Activated CD4-positive, alpha-beta T cell treated with anti-CD3 and anti-CD28 coated beads for 36 hours (primary cell): ENCODE measurements around the gene SV2A. TPM values are rescaled to one million over a fixed set of nuclear protein-coding genes. Genes with fewer than 3 reads are reported as not detected.
"Not testable (repeated sequence)": the region's sequence is repeated elsewhere in the genome, so short reads cannot be mapped to it uniquely, and the experiment has no call there.

ENCODE experiments used
- ATAC-seq: fragments of 200-7000 bp; cut with Tn5 transposase; one replicate; pipeline ENCODE4 v1.10.0; 2021; ENCODE audit warnings: mild to moderate bottlenecking, moderate library complexity
- CTCF ChIA-PET: fragments of 350-600 bp; sonication (Branson Sonifier 250); formaldehyde crosslinking; loops from one replicate; lab custom pipeline; 2021; ENCODE audit warnings: antibody characterized with exemption; lab: Charles Lee
- POLR2A ChIA-PET: fragments of 350-600 bp; sonication (Branson Sonifier 250); formaldehyde crosslinking; loops from one replicate; lab custom pipeline; 2021; ENCODE audit warnings: antibody characterized with exemption, inconsistent platforms; lab: Charles Lee
- DNase-seq: peaks from one replicate; pipeline ENCODE4 v3.0.0-alpha.2; 2020
- H3K27ac Mint-ChIP-seq: one replicate; pipeline ENCODE4 v1.8.0; 2021; ENCODE audit warnings: mixed read lengths
- H3K27me3 Mint-ChIP-seq: one replicate; pipeline ENCODE4 v1.8.0; 2021; ENCODE audit warnings: mixed read lengths
- H3K36me3 Mint-ChIP-seq: one replicate; pipeline ENCODE4 v1.8.0; 2021; ENCODE audit warnings: low read depth, mixed read lengths
- H3K4me1 Mint-ChIP-seq: one replicate; pipeline ENCODE4 v1.8.0; 2021; ENCODE audit warnings: mixed read lengths
- H3K4me3 Mint-ChIP-seq: one replicate; pipeline ENCODE4 v1.8.0; 2021; ENCODE audit warnings: mild to moderate bottlenecking, moderate library complexity, mixed read lengths
- H3K9me3 Mint-ChIP-seq: one replicate; pipeline ENCODE4 v1.8.0; 2021; ENCODE audit warnings: low read depth, mixed read lengths
- intact Hi-C, 2 experiments: fragments of 100-400 bp; cut with DNase I in 1 of 2; cut with micrococcal nuclease in 1 of 2; formaldehyde crosslinking; loops; one replicate each; pipeline versions ENCODE4 v1.14.2 to v1.15.1; 2022 to 2024; cut with DNase I, micrococcal nuclease
- total RNA-seq, 2 experiments: library from RNA; stranded (reverse); gene quantifications; one replicate each; pipeline ENCODE4 v1.2.3, GENCODE V29; 2021

Gene SV2A
- total RNA-seq, 2 experiments from 2014 or later: 7.8 to 8.5 TPM

- Mint-ChIP-seq H3K36me3 (peaks cover 19% of the 10 kb centered on the region), H3K4me3 (no peak overlapping the region), H3K9me3 (no peaks in the 10 kb centered on the region), H3K4me1 (peaks cover 26% of the 10 kb centered on the region), H3K27me3 (no peaks in the 10 kb centered on the region), H3K27ac (no peak overlapping the region)
- DNase-seq (no peak), ATAC-seq (no peak)
- intact Hi-C loops: no loop called here
- ChIA-PET POLR2A (no interaction called here), CTCF (interaction anchor here (0.6 to 1.6 kb wide), 2 partner anchors 20 to 52 kb away, joined by 4 to 5 read pairs; no protein-coding TSS in a partner anchor)
These were observed 24.6 kb upstream of the SV2A start for GRCh38 chr1:149942207-149942606.

DNA sequence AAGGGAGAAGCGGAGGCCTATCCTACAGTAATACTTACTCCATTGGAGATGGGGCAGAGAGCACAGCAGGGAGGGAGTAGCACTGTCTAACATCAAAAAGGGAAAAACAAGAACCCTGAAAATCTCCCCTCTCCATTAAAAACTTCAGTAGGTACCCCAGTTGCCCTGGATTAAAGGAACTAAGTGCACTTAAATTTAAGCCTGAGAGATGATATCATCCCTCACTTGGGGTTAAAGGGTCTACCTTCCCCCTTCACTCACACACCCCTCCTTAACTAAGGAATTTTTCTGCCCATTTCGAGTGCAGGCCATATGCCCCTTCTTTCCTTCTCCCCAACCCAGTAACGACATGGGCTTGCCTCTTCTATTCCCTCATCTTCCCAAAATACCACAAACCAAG is 22.8 kb upstream of the SV2A start:
- no peaks in the 10 kb centered on the region for H3K9me3 Mint-ChIP-seq
- ATAC-seq (no peak), DNase-seq (no peak)
- ChIA-PET CTCF (interaction anchor here (0.9 kb wide), 2 partner anchors 20 to 107 kb away, joined by 3 read pairs; no protein-coding TSS in a partner anchor), POLR2A (no interaction called here)
- H3K4me3 Mint-ChIP-seq: no peak overlapping the region
- peaks cover 33% of the 10 kb centered on the region for H3K4me1 Mint-ChIP-seq
- no peaks in the 10 kb centered on the region for H3K27me3 Mint-ChIP-seq
- no peak overlapping the region for H3K27ac Mint-ChIP-seq
- intact Hi-C loops: no loop called here
- H3K36me3 Mint-ChIP-seq: peaks cover 14% of the 10 kb centered on the region

- intact Hi-C loops: loop anchor here in 1 of 2 experiments (1.0 kb wide), 1 partner anchor 11 kb away; the partner anchor contains the start of gene SF3B4
- POLR2A ChIA-PET: interaction anchor here (0.7 to 1.7 kb wide), 2 partner anchors 11 to 215 kb away, joined by 3 to 8 read pairs; no protein-coding TSS in a partner anchor
These were observed 21.0 kb upstream of the SV2A start for GRCh38 chr1:149938668-149939003.

DNA sequence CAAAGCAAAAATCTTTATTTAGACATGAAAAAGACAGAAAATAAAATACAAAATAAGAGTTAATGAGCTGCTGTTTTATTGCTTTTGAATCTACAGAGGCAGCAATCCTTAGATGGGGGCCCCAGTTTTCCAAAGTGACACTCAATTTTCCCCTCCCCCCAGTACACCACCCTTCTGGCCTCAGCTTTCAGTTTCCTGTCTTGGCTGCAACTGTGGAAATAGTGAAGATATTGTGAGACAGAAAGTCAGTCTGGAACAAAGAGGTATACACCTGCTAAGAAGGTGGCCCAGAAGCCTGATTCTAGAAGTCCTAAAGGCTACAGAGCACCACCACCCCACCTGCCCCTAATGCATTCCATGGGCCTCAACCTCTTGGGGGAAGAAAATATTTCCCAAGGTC is 20.1 kb upstream of the SV2A start:
- H3K27ac Mint-ChIP-seq: peak overlapping the region; percentile 51
- H3K27me3 Mint-ChIP-seq: no peaks in the 10 kb centered on the region
- H3K36me3 Mint-ChIP-seq: no peaks in the 10 kb centered on the region
- intact Hi-C loops: loop anchor here in 1 of 2 experiments (1.0 kb wide), 1 partner anchor 9 kb away; no protein-coding TSS in a partner anchor
- H3K9me3 Mint-ChIP-seq: no peaks in the 10 kb centered on the region
- DNase-seq: peak; percentile 49
- ATAC-seq: peak; percentile 52
- ChIA-PET POLR2A (interaction anchor here (1.7 kb wide), 1 partner anchor 10 kb away, joined by 8 read pairs; no protein-coding TSS in a partner anchor), CTCF (interaction anchor here (1.2 kb wide), 1 partner anchor 25 kb away, joined by 3 read pairs; no protein-coding TSS in a partner anchor)
- no peak overlapping the region for H3K4me3 Mint-ChIP-seq
- peaks cover 33% of the 10 kb centered on the region for H3K4me1 Mint-ChIP-seq

More at GRCh38 chr1:149938668-149939003, 21.0 kb upstream of the SV2A start:
- H3K4me3 Mint-ChIP-seq, DNase-seq, ATAC-seq, H3K9me3 Mint-ChIP-seq, H3K36me3 Mint-ChIP-seq, H3K27me3 Mint-ChIP-seq: not testable (repeated sequence)
- Mint-ChIP-seq H3K27ac (peak overlapping the region; percentile 82), H3K4me1 (peaks cover 33% of the 10 kb centered on the region)
- CTCF ChIA-PET: interaction anchor here (0.8 kb wide), 1 partner anchor 50 kb away, joined by 4 read pairs; no protein-coding TSS in a partner anchor

GRCh38 chr1:149936992-149937705 is 19.5 kb upstream of the SV2A start:
- Mint-ChIP-seq H3K4me3 (no peak overlapping the region), H3K27me3 (no peaks in the 10 kb centered on the region), H3K27ac (peak overlapping the region; percentile 51), H3K9me3 (no peaks in the 10 kb centered on the region), H3K4me1 (peaks cover 33% of the 10 kb centered on the region), H3K36me3 (no peaks in the 10 kb centered on the region)
- intact Hi-C loops: loop anchor here in 1 of 2 experiments (1.0 kb wide), 1 partner anchor 9 kb away; no protein-coding TSS in a partner anchor
- POLR2A ChIA-PET: interaction anchor here (1.7 kb wide), 1 partner anchor 9 kb away, joined by 8 read pairs; no protein-coding TSS in a partner anchor
- DNase-seq (peak; percentile 23), ATAC-seq (peak; percentile 8)
- CTCF ChIA-PET: interaction anchor here (1.2 kb wide), 1 partner anchor 25 kb away, joined by 3 read pairs; no protein-coding TSS in a partner anchor

DNA sequence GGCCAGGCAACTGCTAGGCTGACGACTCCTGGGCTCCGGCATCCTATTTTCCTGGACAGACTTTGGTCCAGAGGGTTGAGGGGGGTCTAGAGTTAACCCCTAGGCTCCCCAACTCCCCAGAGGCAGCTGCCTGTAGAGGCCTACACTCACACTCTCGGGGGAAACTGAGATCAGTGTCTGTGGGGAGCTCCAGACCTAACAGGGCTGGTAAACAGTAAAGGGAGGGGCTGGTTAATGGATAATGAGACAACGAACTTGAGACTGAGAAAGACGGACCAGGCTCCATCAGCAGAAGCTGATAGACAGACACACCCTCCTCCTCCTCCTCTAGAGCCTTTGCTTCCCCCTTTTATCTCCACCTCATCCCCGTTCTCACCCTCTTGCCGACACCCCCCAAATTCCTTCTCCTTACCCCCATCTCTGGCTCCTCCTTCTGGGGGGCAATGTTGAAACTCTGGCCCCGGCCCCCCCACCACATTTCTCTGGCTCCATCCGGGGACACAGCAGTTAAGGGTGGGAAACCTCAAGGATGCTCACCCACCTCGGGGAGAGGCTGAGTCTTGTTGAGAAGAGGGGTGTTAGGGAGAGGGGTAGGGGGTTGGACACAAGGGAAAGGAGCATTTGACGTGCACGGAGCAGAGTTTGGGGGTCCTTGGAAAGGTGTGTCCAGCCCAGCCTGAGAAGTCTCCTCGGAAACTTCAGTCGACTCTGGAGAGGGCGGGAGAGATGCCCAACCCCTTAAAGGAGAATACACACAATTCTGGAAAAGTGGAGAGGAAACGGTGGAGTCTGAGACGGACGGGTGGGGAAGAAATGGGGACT is 18.7 kb upstream of the SV2A start, which contains the start of gene MTMR11:
MTMR11 (minus strand) TSS at position 710 of the 822 bp plus-strand sequence; CDS start at position 478, 232 bp downstream.
- no peak for ATAC-seq
- ChIA-PET CTCF (interaction anchor here (0.6 kb wide), 2 partner anchors 175 to 405 kb away, joined by 3 to 4 read pairs; no protein-coding TSS in a partner anchor), POLR2A (no interaction called here)
- Mint-ChIP-seq H3K27me3 (peaks cover 2% of the 10 kb centered on the region), H3K4me1 (peaks cover 37% of the 10 kb centered on the region), H3K36me3 (no peaks in the 10 kb centered on the region), H3K4me3 (no peak within 1 kb of the TSS), H3K27ac (peak within 1 kb of the TSS; percentile 51), H3K9me3 (no peaks in the 10 kb centered on the region)
- DNase-seq: no peak
- intact Hi-C loops: no loop called here

DNA sequence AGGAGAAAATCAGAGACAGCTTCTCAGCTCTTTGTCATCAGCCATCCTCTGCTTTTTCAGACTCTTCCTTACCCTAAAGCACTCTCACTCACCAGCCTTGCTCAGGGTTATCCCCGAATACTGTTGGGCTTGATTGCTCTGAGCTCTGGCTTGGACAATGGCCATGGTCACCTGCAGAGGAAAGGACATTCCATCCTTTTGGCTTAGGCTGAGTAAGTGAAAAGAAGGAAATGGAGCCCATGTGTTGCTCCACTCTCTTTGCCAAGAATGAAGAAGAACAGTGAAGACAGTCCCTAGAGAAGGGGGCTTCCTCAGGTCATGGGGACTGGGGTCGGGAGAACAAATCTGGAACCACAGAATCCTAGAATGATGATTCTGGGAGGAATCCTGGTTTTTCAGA is 16.7 kb upstream of the SV2A start:
- ChIA-PET CTCF (no interaction called here), POLR2A (no interaction called here)
- Mint-ChIP-seq H3K27me3 (peaks cover 3% of the 10 kb centered on the region), H3K27ac (no peak overlapping the region), H3K9me3 (no peaks in the 10 kb centered on the region), H3K36me3 (no peaks in the 10 kb centered on the region), H3K4me3 (no peak overlapping the region), H3K4me1 (peaks cover 34% of the 10 kb centered on the region)
- DNase-seq: no peak
- ATAC-seq: no peak
- intact Hi-C loops: no loop called here

GRCh38 chr1:149933208-149933607 is 15.6 kb upstream of the SV2A start:
- peaks cover 35% of the 10 kb centered on the region for H3K4me1 Mint-ChIP-seq
- H3K27me3 Mint-ChIP-seq: peaks cover 3% of the 10 kb centered on the region
- no peaks in the 10 kb centered on the region for H3K36me3 Mint-ChIP-seq
- no peaks in the 10 kb centered on the region for H3K9me3 Mint-ChIP-seq
- no peak for ATAC-seq
- ChIA-PET POLR2A (interaction anchor here (0.7 kb wide), 1 partner anchor 45 kb away, joined by 4 read pairs; a partner anchor contains a TSS), CTCF (interaction anchor here (0.6 to 1.1 kb wide), 2 partner anchors 46 to 135 kb away, joined by 3 read pairs; a partner anchor contains a TSS)
- H3K4me3 Mint-ChIP-seq: no peak overlapping the region
- DNase-seq: no peak
- H3K27ac Mint-ChIP-seq: no peak overlapping the region
- intact Hi-C loops: no loop called here

DNA sequence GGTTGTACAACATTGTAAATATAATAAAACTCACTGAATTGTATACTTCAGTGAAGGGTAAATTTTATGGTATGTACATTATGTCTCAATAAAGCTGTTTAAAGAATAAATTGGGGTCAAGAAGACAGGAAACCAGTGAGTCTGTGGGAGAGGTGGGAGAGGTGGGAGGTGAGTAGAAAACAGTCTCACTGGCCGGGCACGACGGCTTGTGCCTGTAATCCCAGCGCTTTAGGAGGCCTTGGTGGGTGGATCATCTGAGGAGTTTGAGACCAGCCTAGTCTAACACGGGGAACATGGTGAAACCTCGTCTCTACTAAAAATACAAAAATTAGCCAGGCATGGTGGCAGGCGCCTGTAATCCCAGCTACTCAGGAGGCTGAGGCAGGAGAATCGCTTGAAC is 14.8 kb upstream of the SV2A start:
- no peak for ATAC-seq
- DNase-seq: no peak
- POLR2A ChIA-PET: no interaction called here
- Mint-ChIP-seq H3K9me3 (no peaks in the 10 kb centered on the region), H3K4me3 (no peak overlapping the region), H3K36me3 (peaks cover 2% of the 10 kb centered on the region), H3K27me3 (peaks cover 3% of the 10 kb centered on the region), H3K4me1 (peaks cover 29% of the 10 kb centered on the region), H3K27ac (no peak overlapping the region)
- intact Hi-C loops: no loop called here
- CTCF ChIA-PET: interaction anchor here (0.7 to 1.1 kb wide), 2 partner anchors 30 to 136 kb away, joined by 3 read pairs; no protein-coding TSS in a partner anchor

GRCh38 chr1:149931212-149931790 is 13.7 kb upstream of the SV2A start:
- peak overlapping the region; percentile 42 for H3K27ac Mint-ChIP-seq

More at GRCh38 chr1:149931212-149931790, 13.7 kb upstream of the SV2A start:
- ChIA-PET CTCF (interaction anchor here (0.9 to 4.0 kb wide), 2 partner anchors 30 to 143 kb away, joined by 3 to 12 read pairs; no protein-coding TSS in a partner anchor), POLR2A (no interaction called here)
- Mint-ChIP-seq H3K9me3 (no peaks in the 10 kb centered on the region), H3K4me1 (peaks cover 24% of the 10 kb centered on the region), H3K4me3 (no peak overlapping the region), H3K27me3 (peaks cover 3% of the 10 kb centered on the region), H3K36me3 (peaks cover 9% of the 10 kb centered on the region)
- no peak for DNase-seq
- ATAC-seq: no peak
- intact Hi-C loops: no loop called here
